Naive thymus-derived CD4-positive, alpha-beta T cell (primary cell): ENCODE results near the gene ZNF429. TPM values are rescaled to one million over a fixed set of nuclear protein-coding genes. Genes with fewer than 3 reads are reported as not detected.

Source experiments
- ATAC-seq: fragments of 150-1000 bp; cut with Tn5 transposase; 2 replicates; pipeline ENCODE4 v1.10.0; 2021; ENCODE audit warnings: mild to moderate bottlenecking, moderate library complexity
- CTCF ChIA-PET: fragments of 350-600 bp; sonication (Branson Sonifier 250); formaldehyde crosslinking; loops from one replicate; lab custom pipeline; 2021; ENCODE audit warnings: antibody characterized with exemption; lab: Charles Lee
- POLR2A ChIA-PET: fragments of 350-600 bp; sonication (Branson Sonifier 250); formaldehyde crosslinking; loops from one replicate; lab custom pipeline; 2021; ENCODE audit warnings: antibody characterized with exemption, inconsistent platforms; lab: Charles Lee
- DNase-seq, 9 donors: peaks; one replicate each; pipeline versions ENCODE4 v3.0.0 to v3.0.0-alpha.2; 2020 to 2022; ENCODE audit warnings: mixed read lengths in 1 of 9
- H3K27ac ChIP-seq: one replicate; pipeline ENCODE4 v1.7.0; 2013; ENCODE audit warnings: mild to moderate bottlenecking, low read depth, low read length, moderate library complexity
- H3K27me3 ChIP-seq, 2 donors: one replicate each; pipeline ENCODE4 v1.7.0; 2013; ENCODE audit warnings: low read length in 2 of 2, mild to moderate bottlenecking in 2 of 2, moderate library complexity in 2 of 2; ENCODE audit not compliant: control insufficient read depth in 2 of 2, insufficient read depth in 2 of 2
- H3K36me3 ChIP-seq, 3 experiments: 1 replicate in 2 of 3; 2 replicates in 1 of 3; pipeline ENCODE4 v1.7.0; 2013; ENCODE audit warnings: low read length in 3 of 3, mild to moderate bottlenecking in 3 of 3, moderate library complexity in 1 of 3; ENCODE audit not compliant: insufficient read depth in 3 of 3, control insufficient read depth in 2 of 3
- H3K4me1 ChIP-seq, 2 donors: one replicate each; pipeline ENCODE4 v1.7.0; 2013; ENCODE audit warnings: low read length in 2 of 2, mild to moderate bottlenecking in 2 of 2, moderate library complexity in 1 of 2; ENCODE audit not compliant: control insufficient read depth in 2 of 2, insufficient read depth in 2 of 2
- H3K4me3 ChIP-seq: 2 replicates; pipeline ENCODE4 v1.7.0; 2013; ENCODE audit warnings: mild to moderate bottlenecking, low read length
- H3K9me3 ChIP-seq, 3 experiments: 1 replicate in 2 of 3; 2 replicates in 1 of 3; pipeline ENCODE4 v1.7.0; 2013; ENCODE audit warnings: low read length in 3 of 3; ENCODE audit not compliant: control insufficient read depth in 2 of 3
- H3K27ac Mint-ChIP-seq, 9 donors: one replicate each; pipeline ENCODE4 v1.8.0; 2020 to 2022; ENCODE audit warnings: mixed read lengths in 9 of 9, mild to moderate bottlenecking in 8 of 9, moderate library complexity in 5 of 9, inconsistent platforms in 2 of 9
- H3K27me3 Mint-ChIP-seq, 5 donors: one replicate each; pipeline ENCODE4 v1.8.0; 2021 to 2022; ENCODE audit warnings: mixed read lengths in 5 of 5, mild to moderate bottlenecking in 1 of 5
- H3K36me3 Mint-ChIP-seq, 5 donors: one replicate each; pipeline ENCODE4 v1.8.0; 2020 to 2022; ENCODE audit warnings: mixed read lengths in 5 of 5, mild to moderate bottlenecking in 3 of 5, inconsistent platforms in 1 of 5
- H3K4me1 Mint-ChIP-seq, 7 donors: one replicate each; pipeline ENCODE4 v1.8.0; 2020 to 2022; ENCODE audit warnings: mixed read lengths in 7 of 7, mild to moderate bottlenecking in 3 of 7, inconsistent platforms in 1 of 7
- H3K4me3 Mint-ChIP-seq, 10 donors: one replicate each; pipeline ENCODE4 v1.8.0; 2020 to 2022; ENCODE audit warnings: mild to moderate bottlenecking in 10 of 10, mixed read lengths in 10 of 10, moderate library complexity in 6 of 10, inconsistent platforms in 2 of 10
- H3K9me3 Mint-ChIP-seq, 11 donors: one replicate each; pipeline ENCODE4 v1.8.0; 2020 to 2022; ENCODE audit warnings: mixed read lengths in 11 of 11, mild to moderate bottlenecking in 4 of 11, inconsistent platforms in 1 of 11, moderate library complexity in 1 of 11
- intact Hi-C, 2 donors: fragments of 100-400 bp; cut with micrococcal nuclease; formaldehyde crosslinking; loops; one replicate each; pipeline ENCODE4 v1.15.1; 2023
- polyA plus RNA-seq, 2 donors: library from polyadenylated mRNA; unstranded; fragments of 300-500 nt; fragmentation: Illumina TruSeq; gene quantifications; one replicate each; pipeline ENCODE4 v1.2.3, GENCODE V29; 2021
- total RNA-seq, 6 experiments: library from RNA in 5 of 6; stranded (reverse) in 5 of 6; gene quantifications; 1 replicate in 5 of 6; 2 replicates in 1 of 6; pipeline ENCODE4 v1.2.3 and lab custom pipeline; 2021 to 2026

ZNF429 gene
- total and polyA plus RNA-seq, 7 experiments from 2014 or later = 6.4 to 37.1 (median 30.3) TPM

GRCh38 chr19:21587549-21587948, 82.1 kb downstream of the ZNF429 start:
- Mint-ChIP-seq H3K36me3 (peaks cover 0 to 2% (median 0%) of the 10 kb centered on the region in 5 donors), H3K9me3 (peaks cover 0 to 32% (median 3%) of the 10 kb centered on the region in 11 donors), H3K4me3 (peak overlapping the region in 7 of 10 donors; percentile 39 to 91 (median 84)), H3K4me1 (peaks cover 0 to 42% (median 17%) of the 10 kb centered on the region in 7 donors), H3K27ac (peak overlapping the region in 2 of 9 donors; percentile 73 to 88), H3K27me3 (peaks cover 0 to 27% (median 7%) of the 10 kb centered on the region in 5 donors)
- no peak overlapping the region for H3K27ac ChIP-seq
- ATAC-seq = no peak
- H3K27me3 ChIP-seq = no peaks in the 10 kb centered on the region
- DNase-seq = no peak
- H3K4me1 ChIP-seq = peaks cover 0 to 12% of the 10 kb centered on the region in 2 donors
- no peaks in the 10 kb centered on the region for H3K36me3 ChIP-seq
- ChIA-PET POLR2A (interaction anchor here (1.0 to 10.8 kb wide), 4 partner anchors 17 to 82 kb away, joined by 4 to 144 read pairs (median 14); partner anchors contain the start of gene ZNF429), CTCF (no interaction called here)
- intact Hi-C loops = loop anchor here in 1 of 2 donors (2.0 to 10.0 kb wide), 2 partner anchors 19 to 263 kb away; partner anchors contain the start of gene ZNF708
- no peaks in the 10 kb centered on the region for H3K9me3 ChIP-seq
- no peak overlapping the region for H3K4me3 ChIP-seq

GRCh38 chr19:21588065-21588601, 82.7 kb downstream of the ZNF429 start:
- peak overlapping the region in 2 of 9 donors; percentile 73 to 88 for H3K27ac Mint-ChIP-seq

GRCh38 chr19:21590867-21591266, 85.5 kb downstream of the ZNF429 start:
- H3K9me3 Mint-ChIP-seq = peaks cover 0 to 31% (median 0%) of the 10 kb centered on the region in 11 donors
- H3K4me3 Mint-ChIP-seq = no peak overlapping the region
- intact Hi-C loops = no loop called here
- Histone ChIP-seq H3K36me3 (no peaks in the 10 kb centered on the region), H3K4me3 (no peak overlapping the region), H3K9me3 (no peaks in the 10 kb centered on the region), H3K27me3 (no peaks in the 10 kb centered on the region), H3K27ac (no peak overlapping the region), H3K4me1 (no peaks in the 10 kb centered on the region)
- H3K4me1 Mint-ChIP-seq = peaks cover 0 to 17% (median 6%) of the 10 kb centered on the region in 7 donors
- POLR2A ChIA-PET = interaction anchor here (0.9 to 1.0 kb wide), 2 partner anchors 12 to 14 kb away, joined by 3 to 4 read pairs; no protein-coding TSS in a partner anchor
- H3K27ac Mint-ChIP-seq = peak overlapping the region in 2 of 9 donors; percentile 57 to 60
- ATAC-seq (no peak), DNase-seq (no peak)
- H3K27me3 Mint-ChIP-seq = peaks cover 0 to 11% (median 0%) of the 10 kb centered on the region in 5 donors
- no peaks in the 10 kb centered on the region for H3K36me3 Mint-ChIP-seq
- CTCF ChIA-PET = interaction anchor here (1.1 kb wide), 1 partner anchor 9 kb away, joined by 3 read pairs; no protein-coding TSS in a partner anchor

More at GRCh38 chr19:21588065-21588601, 82.7 kb downstream of the ZNF429 start:
- intact Hi-C loops = loop anchor here in 1 of 2 donors (10.0 kb wide), 1 partner anchor 263 kb away; the partner anchor contains the start of gene ZNF708
- POLR2A ChIA-PET = interaction anchor here (1.8 to 10.8 kb wide), 2 partner anchors 8 to 17 kb away, joined by 6 to 144 read pairs; no protein-coding TSS in a partner anchor
- H3K36me3 Mint-ChIP-seq = peaks cover 0 to 2% (median 0%) of the 10 kb centered on the region in 5 donors
- Histone ChIP-seq H3K27me3 (no peaks in the 10 kb centered on the region), H3K27ac (no peak overlapping the region), H3K4me1 (peaks cover 0 to 12% of the 10 kb centered on the region in 2 donors), H3K36me3 (no peaks in the 10 kb centered on the region), H3K9me3 (no peaks in the 10 kb centered on the region), H3K4me3 (no peak overlapping the region)
- ATAC-seq (no peak), DNase-seq (no peak)
- peak overlapping the region in 6 of 10 donors; percentile 39 to 86 (median 60) for H3K4me3 Mint-ChIP-seq
- peaks cover 0 to 27% (median 7%) of the 10 kb centered on the region in 5 donors for H3K27me3 Mint-ChIP-seq
- CTCF ChIA-PET = no interaction called here
- H3K4me1 Mint-ChIP-seq = peaks cover 0 to 40% (median 17%) of the 10 kb centered on the region in 7 donors
- peaks cover 0 to 30% (median 3%) of the 10 kb centered on the region in 11 donors for H3K9me3 Mint-ChIP-seq

- peaks cover 0 to 33% (median 0%) of the 10 kb centered on the region in 11 donors for H3K9me3 Mint-ChIP-seq
- DNase-seq (no peak), ATAC-seq (no peak)
- H3K4me3 Mint-ChIP-seq = no peak overlapping the region
- POLR2A ChIA-PET = interaction anchor here (0.6 to 0.7 kb wide), 2 partner anchors 13 to 24 kb away, joined by 3 read pairs; no protein-coding TSS in a partner anchor
- H3K27ac Mint-ChIP-seq = peak overlapping the region in 1 of 9 donors; percentile 14
- H3K36me3 ChIP-seq = no peaks in the 10 kb centered on the region
- H3K27me3 Mint-ChIP-seq = peaks cover 0 to 4% (median 0%) of the 10 kb centered on the region in 5 donors
- H3K27ac ChIP-seq = no peak overlapping the region
- H3K4me3 ChIP-seq = no peak overlapping the region
- no peaks in the 10 kb centered on the region for H3K9me3 ChIP-seq
- intact Hi-C loops = no loop called here
- CTCF ChIA-PET = no interaction called here
- peaks cover 0 to 10% (median 4%) of the 10 kb centered on the region in 7 donors for H3K4me1 Mint-ChIP-seq
- no peaks in the 10 kb centered on the region for H3K4me1 ChIP-seq
- no peaks in the 10 kb centered on the region for H3K27me3 ChIP-seq
- H3K36me3 Mint-ChIP-seq = peaks cover 0 to 4% (median 0%) of the 10 kb centered on the region in 5 donors
Observed at GRCh38 chr19:21593008-21593481, 87.6 kb downstream of the ZNF429 start.

- Mint-ChIP-seq H3K36me3 (peaks cover 0 to 4% (median 0%) of the 10 kb centered on the region in 5 donors), H3K4me3 (no peak overlapping the region), H3K4me1 (peaks cover 0 to 10% (median 4%) of the 10 kb centered on the region in 7 donors), H3K9me3 (peaks cover 0 to 31% (median 0%) of the 10 kb centered on the region in 11 donors), H3K27me3 (peaks cover 0 to 4% (median 0%) of the 10 kb centered on the region in 5 donors), H3K27ac (no peak overlapping the region)
- intact Hi-C loops = no loop called here
- H3K4me3 ChIP-seq = no peak overlapping the region
- ChIA-PET CTCF (no interaction called here), POLR2A (interaction anchor here (0.7 kb wide), 1 partner anchor 13 kb away, joined by 3 read pairs; no protein-coding TSS in a partner anchor)
- ATAC-seq (no peak), DNase-seq (no peak)
- H3K4me1 ChIP-seq = no peaks in the 10 kb centered on the region
- H3K9me3 ChIP-seq = no peaks in the 10 kb centered on the region
- H3K36me3 ChIP-seq = no peaks in the 10 kb centered on the region
- no peak overlapping the region for H3K27ac ChIP-seq
- H3K27me3 ChIP-seq = no peaks in the 10 kb centered on the region
Observed at GRCh38 chr19:21593502-21593901, 88.1 kb downstream of the ZNF429 start.

- DNase-seq (no peak), ATAC-seq (peak; percentile 72)
- Histone ChIP-seq H3K9me3 (no peaks in the 10 kb centered on the region), H3K36me3 (no peaks in the 10 kb centered on the region), H3K27me3 (no peaks in the 10 kb centered on the region), H3K4me3 (no peak overlapping the region), H3K27ac (no peak overlapping the region), H3K4me1 (no peaks in the 10 kb centered on the region)
- H3K36me3 Mint-ChIP-seq = peaks cover 0 to 4% (median 0%) of the 10 kb centered on the region in 5 donors
- POLR2A ChIA-PET = no interaction called here
- peaks cover 0 to 30% (median 1%) of the 10 kb centered on the region in 11 donors for H3K9me3 Mint-ChIP-seq
- CTCF ChIA-PET = interaction anchor here (0.9 kb wide), 1 partner anchor 99 kb away, joined by 3 read pairs; no protein-coding TSS in a partner anchor
- no peak overlapping the region for H3K4me3 Mint-ChIP-seq
- peaks cover 0 to 4% (median 0%) of the 10 kb centered on the region in 5 donors for H3K27me3 Mint-ChIP-seq
- no peak overlapping the region for H3K27ac Mint-ChIP-seq
- H3K4me1 Mint-ChIP-seq = peaks cover 0 to 10% (median 4%) of the 10 kb centered on the region in 7 donors
- intact Hi-C loops = no loop called here
Observed at GRCh38 chr19:21593934-21594820, 88.8 kb downstream of the ZNF429 start.
